Upper lobe of left lung (tissue), 4 donors: ENCODE data around the gene CEP295NL.

Experiments
- CTCF ChIP-seq, 6 experiments: fragments of 450-650 bp in 4 of 6; fragments of 200-600 bp in 2 of 6; sonication (generic) in 2 of 6; IDR thresholded peaks; one replicate each; pipeline ENCODE4 v1.5.1; 2016 to 2019; ENCODE audit warnings: antibody characterized with exemption in 6 of 6
- EP300 ChIP-seq, 4 donors: sonication (generic); formaldehyde crosslinking; IDR thresholded peaks; one replicate each; pipeline ENCODE4 v1.5.1; 2017; ENCODE audit warnings: antibody characterized with exemption in 4 of 4, control low read depth in 2 of 4

DNA sequence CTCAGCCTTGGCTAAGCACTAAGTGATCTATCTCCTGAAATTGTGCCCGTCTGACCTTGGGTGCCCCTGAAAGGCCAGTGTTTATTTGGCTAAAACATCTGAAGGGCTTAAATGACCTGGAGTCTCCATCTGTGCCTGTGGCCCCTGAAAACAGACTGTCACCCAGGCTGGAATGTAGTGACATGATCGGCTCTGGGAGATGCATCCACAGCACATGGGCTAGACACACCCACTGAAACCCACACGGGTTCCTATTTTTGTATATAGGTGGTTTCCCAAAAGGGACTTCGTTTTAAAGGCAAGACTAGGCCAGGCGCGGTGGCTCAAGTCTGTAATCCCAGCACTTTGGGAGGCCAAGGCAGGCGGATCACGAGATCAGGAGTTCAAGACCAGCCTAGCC lies 13.5 kb downstream of the CEP295NL start:
- no peak for TF ChIP-seq EP300 (IDR thresholded peaks at IDR 0.05)
- TF ChIP-seq CTCF (IDR thresholded peaks at IDR 0.05) = no peak
